HEK293T (cell line): ENCODE results near the gene CGRRF1.

Experiments
- BHLHE40 ChIP-seq: fragments of 450-650 bp; IDR thresholded peaks from 2 replicates; pipeline ENCODE4 v1.6.1; 2016; ENCODE audit warnings: mild to moderate bottlenecking, moderate library complexity, borderline replicate concordance
- CTBP1 ChIP-seq: fragments of 450-650 bp; IDR thresholded peaks from 2 replicates; pipeline ENCODE4 v1.6.1; 2016; ENCODE audit warnings: borderline replicate concordance
- ELF4 ChIP-seq: fragments of 450-650 bp; IDR thresholded peaks from 2 replicates; pipeline ENCODE4 v1.6.1; 2017; ENCODE audit warnings: antibody characterized with exemption
- FOXA1 ChIP-seq: fragments of 450-650 bp; IDR thresholded peaks from 2 replicates; pipeline ENCODE4 v1.6.1; 2016; ENCODE audit warnings: mild to moderate bottlenecking
- FOXM1 ChIP-seq: fragments of 450-650 bp; IDR thresholded peaks from 2 replicates; pipeline ENCODE4 v1.6.1; 2017; ENCODE audit warnings: mild to moderate bottlenecking, borderline replicate concordance
- HDGF ChIP-seq: fragments of 450-650 bp; IDR thresholded peaks from 2 replicates; pipeline ENCODE4 v1.6.1; 2017; ENCODE audit warnings: antibody characterized with exemption, borderline replicate concordance
- L3MBTL2 ChIP-seq: fragments of 450-650 bp; conservative IDR thresholded peaks from 2 replicates; pipeline ENCODE4 v1.6.1; 2016; ENCODE audit warnings: mild to moderate bottlenecking
- LEF1 ChIP-seq: fragments of 450-650 bp; IDR thresholded peaks from 2 replicates; pipeline ENCODE4 v1.6.1; 2017; ENCODE audit warnings: mild to moderate bottlenecking, borderline replicate concordance
- NFRKB ChIP-seq: fragments of 450-650 bp; IDR thresholded peaks from 2 replicates; pipeline ENCODE4 v1.6.1; 2016; ENCODE audit warnings: mild to moderate bottlenecking, moderate library complexity
- SP1 ChIP-seq: fragments of 450-650 bp; IDR thresholded peaks from 2 replicates; pipeline ENCODE4 v1.6.1; 2017
- SUZ12 ChIP-seq: fragments of 450-650 bp; IDR thresholded peaks from 2 replicates; pipeline ENCODE4 v1.6.1; 2016; ENCODE audit warnings: mild to moderate bottlenecking
- TARDBP ChIP-seq: fragments of 450-650 bp; IDR thresholded peaks from 2 replicates; pipeline ENCODE4 v1.6.1; 2016
- ZNF384 ChIP-seq: fragments of 450-650 bp; IDR thresholded peaks from 2 replicates; pipeline ENCODE4 v1.6.1; 2016
- TF ChIP-seq, protein P1 (sequence below): fragments of 450-650 bp; IDR thresholded peaks from 2 replicates; pipeline ENCODE4 v1.6.1; 2016

DNA sequence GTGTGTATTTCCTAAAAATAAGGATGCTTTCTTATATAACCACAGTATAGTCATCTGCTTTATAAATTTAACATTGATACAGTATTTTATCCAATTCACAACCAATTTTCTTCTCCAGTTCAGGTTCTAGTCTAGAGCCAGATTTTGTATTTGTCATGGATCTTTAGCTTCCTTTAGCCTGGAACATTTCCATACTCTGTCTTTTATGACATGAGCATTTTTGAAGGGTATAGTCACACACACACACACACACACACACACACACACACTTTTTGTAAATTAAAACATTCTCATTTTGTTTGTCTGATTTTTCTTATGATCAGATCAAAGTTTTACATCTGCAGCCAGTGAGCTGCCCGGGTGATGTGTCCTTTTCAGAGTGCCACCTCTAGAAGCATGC, 25.4 kb downstream of the CGRRF1 start:
- no peak for TF ChIP-seq SUZ12
- TF ChIP-seq SP1, result no peak
- no peak for TF ChIP-seq LEF1
- TF ChIP-seq, protein P1, sequence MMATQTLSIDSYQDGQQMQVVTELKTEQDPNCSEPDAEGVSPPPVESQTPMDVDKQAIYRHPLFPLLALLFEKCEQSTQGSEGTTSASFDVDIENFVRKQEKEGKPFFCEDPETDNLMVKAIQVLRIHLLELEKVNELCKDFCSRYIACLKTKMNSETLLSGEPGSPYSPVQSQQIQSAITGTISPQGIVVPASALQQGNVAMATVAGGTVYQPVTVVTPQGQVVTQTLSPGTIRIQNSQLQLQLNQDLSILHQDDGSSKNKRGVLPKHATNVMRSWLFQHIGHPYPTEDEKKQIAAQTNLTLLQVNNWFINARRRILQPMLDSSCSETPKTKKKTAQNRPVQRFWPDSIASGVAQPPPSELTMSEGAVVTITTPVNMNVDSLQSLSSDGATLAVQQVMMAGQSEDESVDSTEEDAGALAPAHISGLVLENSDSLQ, result no peak
- no peak for TF ChIP-seq FOXM1
- TF ChIP-seq HDGF, result no peak
- no peak for TF ChIP-seq L3MBTL2
- no peak for TF ChIP-seq BHLHE40
- no peak for TF ChIP-seq TARDBP
- TF ChIP-seq FOXA1, result no peak
- no peak for TF ChIP-seq CTBP1
- no peak for TF ChIP-seq ZNF384
- TF ChIP-seq NFRKB, result no peak
- no peak for TF ChIP-seq ELF4
